GM18511 (cell line): Measurements from ENCODE around the gene F2RL3.

Source experiments
- ATAC-seq: cut with Tn5 transposase; IDR thresholded peaks from one replicate; pipeline ENCODE4 v1.9.1; 2021; ENCODE audit warnings: mild to moderate bottlenecking, moderate library complexity; ENCODE audit not compliant: unreplicated experiment

The F2RL3 gene

DNA sequence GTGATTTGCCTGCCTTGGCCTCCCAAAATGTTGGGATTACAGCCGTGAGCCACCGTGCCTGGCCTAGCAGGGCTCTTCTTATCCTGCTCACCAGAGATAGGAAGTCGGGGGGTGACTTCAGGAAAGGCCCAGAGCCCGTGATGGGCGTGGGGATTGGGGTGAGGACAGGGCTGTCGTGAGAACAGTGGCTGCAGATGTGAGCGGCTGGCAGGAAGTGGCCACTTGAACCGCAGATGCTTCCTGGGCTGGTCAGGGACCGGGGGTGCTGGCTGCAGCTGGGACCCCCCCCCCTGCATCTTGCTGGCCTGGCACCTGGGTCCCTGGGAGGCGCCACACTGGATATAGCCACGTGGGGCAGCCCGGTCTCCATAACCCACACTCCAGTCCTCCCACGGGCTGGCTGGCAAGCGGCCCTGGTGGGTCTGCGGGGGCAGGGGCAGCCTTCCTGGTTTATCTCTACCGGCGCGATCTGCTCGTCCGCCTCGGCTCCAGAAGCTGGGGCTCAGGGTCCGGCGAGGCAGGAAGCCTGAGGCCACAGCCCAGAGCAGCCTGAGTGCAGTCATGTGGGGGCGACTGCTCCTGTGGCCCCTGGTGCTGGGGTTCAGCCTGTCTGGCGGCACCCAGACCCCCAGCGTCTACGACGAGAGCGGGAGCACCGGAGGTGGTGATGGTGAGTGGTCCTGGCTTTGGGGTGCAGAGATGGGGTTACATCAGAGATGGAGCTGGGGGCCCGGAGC is at the start of gene F2RL3:
TSS of gene F2RL3 (plus strand) at position 371 of the 737 bp plus-strand sequence. CDS start at position 562, 191 bp downstream.
- peak; percentile 57 for ATAC-seq

DNA sequence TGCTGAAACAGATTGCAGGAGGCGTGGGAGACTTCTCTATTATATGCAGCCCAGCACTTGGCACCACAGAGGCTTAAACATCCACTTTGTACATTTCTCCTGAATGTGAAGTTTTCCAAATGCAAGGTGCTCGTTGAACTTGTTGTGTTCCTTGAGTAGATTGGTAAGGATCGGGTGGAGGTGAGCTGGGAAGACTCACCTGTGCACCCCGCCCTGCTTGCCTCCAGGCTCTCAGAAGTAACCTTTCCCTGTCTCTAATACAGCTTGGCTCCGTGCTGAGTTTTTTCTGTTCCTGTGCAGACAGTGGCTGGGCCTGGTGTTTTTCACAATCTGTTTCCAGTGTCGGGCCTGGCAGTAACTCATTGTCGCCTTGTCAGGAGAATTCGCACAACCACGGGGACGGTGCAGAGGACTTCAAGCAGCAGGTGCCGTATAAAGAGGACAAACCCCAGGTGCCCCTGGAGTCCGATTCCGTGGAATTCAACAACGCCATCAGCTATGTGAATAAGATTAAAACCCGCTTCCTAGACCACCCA is 47.3 kb upstream of the F2RL3 start:
- no peak for ATAC-seq

DNA sequence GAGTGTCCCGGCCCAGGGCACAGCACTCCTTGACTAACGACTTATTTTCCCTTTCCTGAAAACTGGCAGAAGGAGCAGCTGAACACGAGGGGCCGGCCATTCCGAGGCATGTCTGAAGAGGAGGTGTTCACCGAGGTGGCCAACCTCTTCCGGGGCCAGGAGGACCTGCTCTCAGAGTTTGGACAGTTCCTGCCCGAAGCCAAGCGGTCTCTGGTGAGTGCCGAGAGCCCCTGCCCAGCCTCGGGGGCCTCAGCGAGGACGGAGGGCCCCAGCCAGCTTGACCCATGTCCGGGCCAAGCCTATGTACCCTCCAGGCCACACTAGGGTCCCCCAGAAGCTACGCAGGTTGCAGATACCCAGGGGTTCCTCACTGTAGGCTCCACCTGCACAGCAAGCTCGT is 41.9 kb upstream of the F2RL3 start:
- no peak for ATAC-seq

DNA sequence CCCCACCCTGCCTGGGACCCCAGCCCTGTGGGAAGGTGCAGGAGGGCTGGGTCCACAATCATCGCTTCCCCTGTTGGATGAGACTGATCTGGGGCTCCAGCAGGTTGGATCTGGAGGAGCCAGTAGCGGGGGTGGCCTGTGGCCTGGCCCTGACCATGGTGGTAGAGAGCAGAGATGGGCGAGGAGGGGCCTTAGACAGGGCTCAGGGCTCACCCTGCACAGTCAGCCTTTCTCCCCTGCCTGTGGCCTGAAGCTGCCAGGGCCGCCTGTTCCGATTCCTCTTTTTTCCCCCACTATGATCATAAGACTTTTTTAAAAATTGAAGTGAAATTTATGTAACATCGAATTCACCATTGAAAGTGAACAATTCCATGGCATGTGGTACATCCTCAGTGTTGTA is 41.4 kb upstream of the F2RL3 start:
- no peak for ATAC-seq

DNA sequence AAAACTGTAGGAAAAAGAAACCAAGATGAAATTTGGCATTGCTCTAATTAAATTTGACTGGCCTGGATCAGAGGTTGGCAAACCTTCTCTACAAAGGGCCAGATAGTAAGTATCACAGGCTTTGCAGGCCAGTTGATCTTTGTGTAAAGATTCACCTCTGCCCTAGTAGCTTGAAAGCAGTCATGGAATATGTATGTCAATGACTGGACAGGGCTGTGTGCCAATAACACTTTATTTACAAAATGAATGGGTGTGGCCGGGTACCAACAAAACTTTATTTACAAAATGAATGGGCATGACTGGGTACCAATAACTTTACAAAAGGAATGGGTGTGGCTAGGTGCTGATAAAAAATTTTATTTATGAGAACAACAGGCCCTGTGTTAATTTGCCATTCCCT is 39.6 kb upstream of the F2RL3 start:
- no peak for ATAC-seq

DNA sequence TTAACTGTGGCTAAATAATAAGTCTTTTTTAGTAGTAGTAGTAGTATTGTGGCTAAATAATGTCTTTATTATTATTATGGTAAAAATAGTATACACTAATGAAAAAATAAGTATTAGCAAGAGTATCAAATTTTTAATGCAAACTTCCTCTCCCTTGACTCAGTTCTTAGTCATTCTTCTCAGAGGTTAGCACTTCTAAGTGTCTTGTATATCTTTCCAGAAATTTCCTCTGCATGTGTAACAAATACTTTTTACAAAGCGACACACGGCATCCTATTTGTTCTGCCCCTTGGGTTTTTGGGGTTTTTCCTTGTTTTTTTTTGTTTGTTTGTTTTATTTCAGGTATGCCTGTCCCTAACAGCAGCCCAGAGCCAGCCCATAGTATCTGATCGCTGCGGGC is 38.7 kb upstream of the F2RL3 start:
- no peak for ATAC-seq

DNA sequence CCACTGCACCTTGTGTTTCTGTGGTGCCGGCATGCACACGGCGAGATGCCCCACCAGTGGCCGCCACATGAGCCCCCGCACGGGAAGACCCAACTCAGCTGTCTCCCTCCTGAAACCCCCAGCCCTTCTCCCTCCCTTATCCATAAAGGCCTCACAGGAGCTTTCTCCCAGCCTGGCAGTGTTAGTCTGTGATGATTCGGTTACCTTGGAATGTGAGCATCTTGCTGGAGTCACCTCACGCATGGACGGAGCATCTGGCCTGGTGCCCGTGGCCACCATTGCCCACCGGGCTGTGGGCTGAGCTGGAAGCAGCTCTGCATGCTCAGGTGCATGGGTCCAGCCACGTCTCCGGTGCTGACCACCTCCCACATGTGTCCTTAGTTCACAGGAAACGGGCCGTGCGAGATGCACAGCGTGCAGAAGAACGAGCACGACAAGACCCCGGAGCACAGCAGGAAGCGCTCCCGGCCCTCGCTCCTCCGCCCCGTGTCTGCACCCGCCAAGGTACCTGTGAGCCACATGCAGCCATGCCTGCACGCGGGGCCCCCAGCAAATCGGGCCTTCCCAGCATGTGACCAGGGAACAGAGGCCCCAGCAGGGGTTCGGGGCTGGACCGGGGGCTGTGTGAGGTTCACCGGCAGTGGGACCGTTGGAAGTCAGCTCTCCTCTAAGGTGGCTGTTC is 37.6 kb upstream of the F2RL3 start:
- ATAC-seq = no peak

DNA sequence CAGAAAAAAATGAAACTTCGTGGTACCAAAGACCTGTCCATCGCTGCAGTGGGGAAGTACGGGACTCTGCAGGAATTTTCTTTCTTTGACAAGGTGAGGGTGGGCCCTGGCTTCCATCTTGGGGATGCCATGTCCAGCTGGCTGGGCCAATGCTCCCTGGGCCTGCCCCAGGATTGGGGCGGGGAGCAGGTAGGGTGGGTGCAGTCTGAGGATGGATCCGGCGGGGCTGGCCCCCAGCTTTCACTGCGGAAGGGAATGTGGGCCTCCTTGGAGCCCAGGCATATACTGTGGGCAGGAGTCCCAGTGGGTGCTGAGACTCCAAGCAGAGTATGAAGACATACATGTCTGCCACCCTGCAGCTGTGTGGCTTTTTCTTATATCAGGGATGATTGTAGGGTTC is 35.7 kb upstream of the F2RL3 start:
- no peak for ATAC-seq

DNA sequence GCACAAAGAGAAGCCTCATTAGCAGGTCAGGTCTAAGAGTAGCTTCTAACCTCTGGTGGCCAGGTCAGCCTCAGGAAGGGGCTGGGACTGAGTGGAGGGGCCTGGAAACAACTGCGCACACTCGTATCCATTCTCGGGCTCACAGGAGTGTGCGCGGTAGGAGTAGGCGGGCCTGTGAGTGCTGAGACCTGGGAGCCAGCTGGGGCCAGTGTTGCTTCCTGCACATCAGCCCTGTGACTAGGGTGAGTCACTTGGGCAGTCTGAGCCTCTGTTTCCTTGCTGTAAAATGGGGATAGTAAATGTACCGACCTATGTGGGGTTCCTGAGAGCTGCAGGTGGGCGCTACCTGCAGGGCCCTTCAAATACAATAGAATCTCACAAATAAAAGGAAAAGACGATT is 32.7 kb upstream of the F2RL3 start:
- ATAC-seq = no peak

DNA sequence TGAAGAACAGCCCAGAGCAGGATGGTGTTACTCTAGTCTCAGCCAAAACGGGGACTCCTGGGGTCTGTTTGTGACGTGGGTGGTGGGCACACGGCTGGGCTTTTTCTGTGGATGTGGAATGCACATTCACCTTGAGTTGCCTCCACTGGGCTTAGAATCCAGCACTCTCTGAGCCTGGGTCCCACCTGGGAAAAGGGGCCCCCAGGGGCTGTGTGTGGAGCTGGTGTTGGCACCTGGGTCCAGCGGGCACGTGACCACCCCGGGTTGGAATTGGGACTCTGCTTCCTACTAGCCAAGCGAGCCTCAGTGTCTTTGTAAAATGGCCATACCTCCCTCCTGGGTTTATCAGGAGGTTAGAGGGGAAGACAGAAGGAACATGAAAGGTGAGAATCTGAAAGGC is 29.2 kb upstream of the F2RL3 start:
- ATAC-seq = no peak

DNA sequence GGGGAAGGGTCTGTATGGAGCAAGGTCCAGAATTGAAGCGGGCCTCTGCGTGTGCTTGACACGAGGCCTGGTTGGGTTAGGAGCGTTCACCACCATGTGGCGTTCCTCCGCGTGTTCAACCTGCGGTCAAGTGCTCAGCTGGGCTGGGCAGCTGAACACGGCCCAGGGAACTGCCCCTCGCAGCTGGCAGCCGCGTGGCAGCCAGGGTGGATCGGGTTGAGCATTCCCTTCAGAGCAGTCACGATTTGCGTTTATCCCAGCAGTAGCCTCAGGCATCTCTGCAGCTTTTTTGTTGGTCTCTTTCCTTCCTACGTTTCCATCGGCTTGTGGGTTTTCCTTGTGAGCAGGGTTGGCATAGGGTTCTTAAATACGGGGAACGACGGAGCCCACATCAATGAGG is 28.7 kb upstream of the F2RL3 start:
- ATAC-seq = no peak

DNA sequence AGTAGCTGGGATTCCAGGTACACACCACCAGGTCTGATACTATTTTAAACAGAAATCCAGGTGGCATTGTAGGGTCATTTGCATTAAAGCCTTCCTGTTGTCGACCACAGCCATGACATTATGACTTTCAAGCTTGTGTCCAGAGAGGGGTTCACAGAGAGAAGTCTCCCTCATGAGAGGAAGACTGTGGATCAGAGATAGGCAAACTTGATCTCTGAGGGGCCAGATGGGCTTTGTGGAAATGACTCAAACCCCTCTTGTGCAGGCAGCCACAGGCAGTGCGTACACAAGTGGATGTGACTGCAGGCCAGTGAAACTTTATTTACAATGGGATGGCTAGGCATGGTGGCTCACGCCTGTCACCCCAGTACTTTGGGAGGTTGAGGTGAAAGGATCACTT is 27.8 kb upstream of the F2RL3 start:
- ATAC-seq = no peak

DNA sequence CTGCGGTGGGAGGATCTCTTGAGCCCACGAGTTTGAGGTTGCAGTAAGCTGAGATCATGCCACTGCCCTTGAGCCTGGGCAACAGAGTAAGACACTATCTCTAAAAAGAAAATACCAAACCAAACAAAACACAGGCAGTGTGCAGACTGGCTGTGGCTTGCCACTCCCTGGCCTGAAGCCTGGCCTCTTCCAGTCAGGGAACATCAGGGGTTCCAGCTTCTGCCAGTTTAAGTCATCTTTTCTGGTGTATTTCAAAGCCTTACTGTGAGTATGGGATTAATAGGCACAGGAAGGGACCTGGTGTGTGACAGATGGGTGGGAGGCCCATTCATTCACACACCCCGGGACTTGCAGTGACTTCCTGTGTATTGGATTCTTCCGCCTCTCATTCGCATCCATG is 27.0 kb upstream of the F2RL3 start:
- no peak for ATAC-seq

DNA sequence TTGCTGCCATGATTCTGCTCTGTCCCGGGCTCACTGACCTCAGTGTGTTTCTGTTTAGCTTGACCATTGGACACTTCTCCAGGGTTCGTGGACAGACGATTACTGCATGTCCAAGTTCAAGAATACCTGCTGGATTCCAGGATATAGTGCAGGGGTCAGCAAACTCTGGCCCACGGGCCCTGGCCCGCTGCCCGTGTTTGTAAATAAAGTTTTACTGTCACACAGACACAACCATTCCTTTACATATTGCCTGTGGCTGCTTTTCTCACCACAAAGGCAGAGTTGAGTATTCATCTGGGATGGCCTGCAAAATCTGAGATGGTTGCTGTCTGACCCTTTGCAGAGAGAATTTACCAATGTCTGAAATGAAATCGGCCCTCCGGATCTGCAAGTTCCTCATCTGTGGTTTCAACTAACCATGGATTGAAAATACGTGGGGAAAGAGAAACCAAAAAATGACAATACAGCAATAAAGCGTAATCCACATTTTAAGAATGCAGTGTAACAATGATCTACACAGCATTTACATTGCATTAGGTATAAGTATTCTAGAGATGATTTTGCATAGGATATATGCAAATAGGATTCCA is 25.9 kb upstream of the F2RL3 start:
- ATAC-seq = no peak

DNA sequence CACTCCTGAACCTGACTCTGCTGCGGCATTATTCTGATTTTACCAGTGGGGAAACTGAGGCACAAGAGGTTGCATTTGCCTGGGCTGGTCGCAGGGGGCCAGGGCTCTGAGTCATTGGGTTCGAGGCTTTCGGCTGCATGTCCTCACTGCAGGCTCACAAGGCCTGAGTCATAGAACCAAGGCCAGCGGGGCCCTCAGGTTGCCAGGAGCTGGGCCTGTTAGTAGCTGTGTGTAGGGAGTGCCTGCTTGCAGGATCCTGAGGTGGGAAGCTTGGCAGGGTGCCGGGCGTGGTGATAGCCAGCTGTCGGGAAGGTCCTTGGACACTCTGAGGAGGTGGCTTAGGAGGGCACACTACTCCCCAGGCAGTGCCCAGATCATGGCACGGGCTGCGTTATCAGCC is 21.6 kb upstream of the F2RL3 start:
- no peak for ATAC-seq

DNA sequence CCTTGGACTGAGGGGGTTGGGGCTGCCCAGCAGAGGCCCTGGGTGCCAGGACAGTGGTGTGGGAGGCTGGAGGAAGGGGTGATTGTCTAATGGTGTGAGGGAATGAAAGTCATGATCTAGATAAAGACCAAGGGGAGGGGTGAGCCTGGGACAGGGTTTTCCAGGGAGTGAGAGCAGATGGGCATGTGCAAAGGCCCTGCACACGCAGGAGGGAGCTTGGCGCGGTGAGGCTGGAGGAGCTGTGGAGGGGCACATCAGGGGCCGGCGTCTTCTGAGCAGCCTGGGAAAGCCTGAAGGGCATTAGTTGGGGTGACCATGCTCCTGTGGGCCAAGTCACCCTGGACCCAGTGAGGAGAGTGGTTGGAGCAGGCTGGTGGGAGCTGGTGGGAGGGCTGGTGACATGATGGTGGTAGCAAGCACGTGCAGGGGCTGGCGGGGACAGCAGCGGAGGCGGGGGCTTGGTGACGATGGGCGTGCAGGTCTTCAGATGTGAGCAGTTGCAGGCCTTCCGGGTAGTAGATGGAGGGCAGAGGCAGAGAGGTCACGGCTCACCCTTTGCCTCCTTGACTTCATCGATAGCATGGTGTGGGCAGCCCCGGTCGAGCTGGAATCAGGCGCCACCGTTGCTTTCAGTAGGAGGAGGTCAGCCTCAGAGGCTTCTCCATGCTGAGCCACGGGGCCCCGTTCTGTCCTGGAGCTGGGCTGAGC is 20.2 kb upstream of the F2RL3 start:
- ATAC-seq = no peak

DNA sequence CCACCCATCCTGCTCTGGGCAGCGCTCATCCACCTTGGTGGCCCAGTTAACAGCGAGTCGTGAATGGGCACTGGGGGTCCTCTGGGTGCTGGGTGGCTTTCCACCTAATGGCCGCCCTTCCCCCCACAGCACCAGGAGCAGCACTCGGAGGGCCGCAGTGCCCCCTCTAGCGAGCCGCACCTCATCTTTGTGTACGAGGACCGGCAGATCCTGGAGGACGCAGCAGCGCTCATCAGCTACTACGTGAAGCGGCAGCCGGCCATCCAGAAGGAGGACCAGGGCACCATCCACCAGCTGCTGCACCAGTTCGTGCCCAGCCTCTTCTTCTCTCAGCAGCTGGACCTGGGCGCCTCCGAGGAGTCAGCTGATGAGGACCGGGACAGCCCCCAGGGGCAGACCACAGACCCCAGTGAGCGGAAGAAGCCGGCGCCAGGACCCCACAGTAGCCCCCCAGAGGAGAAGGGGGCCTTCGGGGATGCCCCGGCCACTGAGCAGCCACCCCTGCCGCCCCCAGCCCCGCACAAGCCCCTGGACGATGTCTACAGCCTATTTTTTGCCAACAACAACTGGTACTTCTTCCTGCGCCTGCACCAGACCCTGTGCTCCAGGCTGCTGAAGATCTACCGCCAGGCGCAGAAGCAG is 19.3 kb upstream of the F2RL3 start:
- ATAC-seq = no peak

DNA sequence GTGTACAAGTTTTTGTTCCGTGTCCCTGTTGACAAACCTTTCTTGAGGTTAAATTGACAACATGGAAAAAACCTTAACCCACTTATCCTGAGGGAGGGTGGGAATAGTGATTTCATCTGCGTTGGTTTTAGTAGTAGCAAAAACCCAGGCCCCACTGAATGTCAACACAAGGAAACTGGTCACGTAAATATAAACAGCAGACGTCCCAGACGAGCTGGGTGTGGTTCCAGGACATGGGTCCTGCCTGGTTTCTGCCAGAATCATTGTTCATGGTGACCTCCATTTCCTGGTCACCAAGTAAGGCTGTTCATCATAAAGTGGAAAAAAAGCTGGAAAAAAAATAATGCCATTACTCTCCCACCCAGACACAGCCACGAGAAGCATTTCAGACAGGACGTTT is 16.9 kb upstream of the F2RL3 start:
- ATAC-seq = no peak

DNA sequence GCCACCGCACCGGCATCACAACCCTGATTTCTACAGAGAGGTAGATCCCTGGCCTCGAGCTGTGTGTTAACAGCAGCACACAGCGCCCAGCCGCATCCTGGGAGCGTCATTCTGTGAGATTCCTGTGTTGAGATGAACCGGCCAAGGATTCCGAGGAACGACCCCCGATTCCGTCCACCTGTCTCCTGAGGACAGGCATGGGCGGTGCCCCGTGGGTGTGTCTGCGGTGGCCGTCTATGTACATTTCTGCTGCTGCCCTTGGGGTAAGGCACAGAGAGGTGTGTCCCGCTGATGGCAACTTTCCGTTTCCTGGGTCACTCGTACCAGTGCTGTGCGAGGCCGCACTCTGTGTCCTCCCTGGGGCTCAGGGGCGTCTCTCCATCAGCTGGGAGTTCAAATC is 16.1 kb upstream of the F2RL3 start:
- ATAC-seq = no peak

DNA sequence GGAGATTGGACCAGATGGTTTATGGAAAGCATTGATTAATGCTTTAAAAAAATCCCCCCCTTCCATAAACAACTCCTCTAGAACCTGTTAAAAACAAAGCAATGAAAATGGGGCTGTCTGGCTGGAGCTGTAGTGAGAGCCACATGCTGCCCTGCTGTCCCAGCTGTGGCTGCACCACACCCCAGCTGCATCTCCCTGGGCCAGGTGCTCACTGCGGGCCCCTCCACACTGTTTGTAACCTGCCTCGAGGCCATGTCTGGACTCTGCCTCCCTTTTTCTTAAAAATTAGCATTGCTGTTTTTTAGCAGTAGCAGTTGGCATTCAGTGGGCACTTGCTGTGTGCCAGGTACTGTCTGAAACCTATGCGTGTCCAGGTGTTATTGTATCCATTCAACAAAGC is 15.2 kb upstream of the F2RL3 start:
- ATAC-seq = no peak
